RPMI7951 (cell line): ENCODE data around the gene BMP6. TPM values are rescaled to one million over a fixed set of nuclear protein-coding genes. Genes with fewer than 3 reads are reported as not detected.

Source experiments
- DNase-seq: peaks from one replicate; pipeline ENCODE4 v3.0.0-alpha.2; 2012; ENCODE audit warnings: low read depth
- total RNA-seq: library from RNA; depleted of rRNA; stranded (reverse); fragments of >200 nt; shearing (Covaris generic); gene quantifications from 2 replicates; pipeline ENCODE4 v1.2.3, GENCODE V29; 2014

Gene BMP6
- total RNA-seq, 1 experiment from 2014 or later = not detected

- no peak for DNase-seq
These were observed 101.2 kb downstream of the BMP6 start for GRCh38 chr6:7827142-7827541.

GRCh38 chr6:7828124-7828523 lies 102.2 kb downstream of the BMP6 start:
- no peak for DNase-seq

- no peak for DNase-seq
These were observed 107.2 kb downstream of the BMP6 start for GRCh38 chr6:7832904-7833750.

- DNase-seq = no peak
These were observed 107.8 kb downstream of the BMP6 start for GRCh38 chr6:7833751-7834070.

- no peak for DNase-seq
These were observed 110.6 kb downstream of the BMP6 start for GRCh38 chr6:7836371-7837026.

GRCh38 chr6:7841781-7842468 lies 116.0 kb downstream of the BMP6 start:
- DNase-seq = no peak

- no peak for DNase-seq
These were observed 121.3 kb downstream of the BMP6 start for GRCh38 chr6:7846966-7847818.

DNA sequence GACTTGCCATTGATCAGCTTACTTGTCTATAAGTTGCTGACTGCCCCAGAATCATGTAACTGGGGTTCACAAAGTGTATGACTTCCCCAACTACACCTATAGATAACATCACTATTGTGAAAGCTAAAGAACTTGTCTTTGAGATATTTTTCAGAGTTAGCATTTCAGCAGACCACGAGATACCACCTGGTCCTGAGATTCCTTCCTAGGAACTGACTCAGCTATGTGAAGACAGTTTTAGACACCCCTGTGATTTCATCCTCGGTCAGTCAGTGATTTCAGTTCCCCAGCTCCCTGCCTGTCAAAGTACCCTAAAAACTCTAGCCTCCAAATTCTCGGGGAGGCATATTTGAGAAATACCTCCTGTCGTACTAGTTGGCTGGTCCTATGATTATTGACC lies 122.3 kb downstream of the BMP6 start:
- no peak for DNase-seq

- no peak for DNase-seq
These were observed 125.9 kb downstream of the BMP6 start for GRCh38 chr6:7851780-7852179.

DNA sequence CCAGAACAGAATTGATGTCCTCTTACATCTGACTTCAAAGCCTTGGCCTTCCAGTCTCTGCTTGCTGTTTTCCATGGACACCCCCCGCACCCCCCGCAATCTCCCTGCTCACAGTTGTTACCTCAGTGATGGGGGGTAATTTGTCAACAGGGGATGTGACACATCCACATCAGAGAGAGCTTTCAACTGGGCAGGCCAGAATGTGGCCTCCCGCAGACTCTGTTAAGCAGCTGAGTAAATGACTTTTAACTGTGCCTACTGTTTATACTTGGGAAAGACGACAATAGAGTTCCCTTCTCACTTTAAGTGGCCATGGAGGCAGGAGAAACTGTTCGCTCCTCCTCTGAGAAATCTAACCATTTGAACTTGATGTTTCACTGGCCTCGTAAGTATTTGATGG lies 133.7 kb downstream of the BMP6 start:
- no peak for DNase-seq

DNA sequence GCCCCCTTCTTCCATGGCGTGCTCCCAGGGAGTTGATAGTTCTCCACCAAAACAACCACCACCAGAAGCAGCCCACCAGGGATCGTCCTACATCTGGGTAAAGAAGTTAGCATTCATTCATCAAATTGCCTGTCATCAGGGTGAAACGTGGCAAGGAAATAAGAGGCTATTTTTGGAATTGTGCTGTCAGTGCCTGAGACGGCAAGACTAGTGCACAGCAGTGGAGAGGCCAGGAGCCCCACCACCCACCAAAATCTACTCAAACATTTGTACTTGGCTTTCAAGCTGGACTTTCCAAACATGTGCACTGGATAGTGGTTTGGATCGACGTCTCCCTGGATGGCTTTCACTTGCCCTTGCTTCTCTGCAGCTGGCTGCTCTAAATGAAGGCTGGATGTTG lies 139.9 kb downstream of the BMP6 start:
- DNase-seq = no peak

DNA sequence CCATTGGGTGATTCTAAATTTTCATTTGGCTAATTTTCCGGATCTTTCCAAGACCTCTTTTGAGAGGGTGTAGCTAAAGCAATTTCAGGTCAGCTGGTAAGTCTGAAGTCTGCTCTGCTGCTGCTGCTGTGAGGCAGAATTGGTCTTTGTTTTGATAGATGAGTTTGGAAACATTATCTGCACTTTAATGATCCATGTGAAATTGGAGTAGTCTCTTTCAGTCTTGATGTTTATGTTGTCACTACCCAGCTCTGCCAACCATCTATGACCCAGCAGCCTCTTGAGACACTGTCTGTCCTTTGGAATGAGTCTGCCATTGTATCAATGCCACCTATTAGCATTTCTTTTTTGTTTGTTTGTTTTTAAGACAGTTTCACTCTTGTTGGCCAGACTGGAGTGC lies 140.6 kb downstream of the BMP6 start:
- DNase-seq = no peak

- no peak for DNase-seq
These were observed 143.0 kb downstream of the BMP6 start for GRCh38 chr6:7868926-7869325.

DNA sequence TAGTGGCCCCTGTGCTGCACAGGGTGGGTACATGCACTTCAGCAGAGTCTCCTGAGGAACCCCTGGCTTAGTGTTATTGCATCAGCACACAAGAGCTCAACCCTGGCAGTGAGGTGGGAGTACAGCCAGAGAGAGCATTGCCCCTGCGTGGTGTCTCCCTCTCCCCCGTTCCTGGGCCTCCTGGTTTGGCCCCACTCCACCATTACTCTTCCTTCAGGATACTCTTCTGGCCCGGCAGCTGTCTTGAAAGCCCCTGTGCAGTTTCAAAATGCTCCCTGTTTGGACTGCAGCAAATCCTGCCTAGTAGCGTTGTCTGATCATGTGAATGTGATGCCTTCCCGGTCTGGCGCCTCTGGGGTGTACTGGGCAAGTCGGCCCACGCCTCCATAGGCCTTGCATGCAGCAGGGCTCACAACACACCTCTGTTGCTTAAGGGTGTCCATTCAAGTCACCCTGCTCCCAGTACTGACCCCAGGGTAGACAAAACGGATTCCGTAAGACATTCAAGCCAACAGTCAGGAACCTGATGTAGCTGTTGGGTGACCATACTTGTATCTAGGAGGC lies 152.6 kb downstream of the BMP6 start:
- DNase-seq = no peak

GRCh38 chr6:7879043-7879442 lies 153.1 kb downstream of the BMP6 start:
- no peak for DNase-seq

DNA sequence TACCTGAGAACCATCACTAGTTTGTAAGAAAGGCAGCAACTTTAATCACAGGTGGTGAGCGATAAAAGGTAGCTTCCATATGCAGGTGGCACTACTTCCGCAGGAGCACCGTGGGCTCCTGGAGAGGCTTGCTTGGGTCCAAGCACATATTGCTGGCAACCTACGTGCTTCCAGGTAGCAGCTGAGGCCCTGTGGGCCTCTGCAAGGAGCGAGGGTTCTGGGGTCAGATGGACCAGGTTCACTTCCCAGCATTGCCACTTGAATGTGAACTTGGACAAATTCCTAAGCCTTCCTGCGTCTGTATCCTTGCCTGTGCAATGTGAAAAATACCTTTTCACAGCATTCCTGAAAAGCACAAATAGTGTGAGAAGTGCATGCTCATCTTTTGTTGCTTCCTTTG lies 153.7 kb downstream of the BMP6 start:
- no peak for DNase-seq

DNA sequence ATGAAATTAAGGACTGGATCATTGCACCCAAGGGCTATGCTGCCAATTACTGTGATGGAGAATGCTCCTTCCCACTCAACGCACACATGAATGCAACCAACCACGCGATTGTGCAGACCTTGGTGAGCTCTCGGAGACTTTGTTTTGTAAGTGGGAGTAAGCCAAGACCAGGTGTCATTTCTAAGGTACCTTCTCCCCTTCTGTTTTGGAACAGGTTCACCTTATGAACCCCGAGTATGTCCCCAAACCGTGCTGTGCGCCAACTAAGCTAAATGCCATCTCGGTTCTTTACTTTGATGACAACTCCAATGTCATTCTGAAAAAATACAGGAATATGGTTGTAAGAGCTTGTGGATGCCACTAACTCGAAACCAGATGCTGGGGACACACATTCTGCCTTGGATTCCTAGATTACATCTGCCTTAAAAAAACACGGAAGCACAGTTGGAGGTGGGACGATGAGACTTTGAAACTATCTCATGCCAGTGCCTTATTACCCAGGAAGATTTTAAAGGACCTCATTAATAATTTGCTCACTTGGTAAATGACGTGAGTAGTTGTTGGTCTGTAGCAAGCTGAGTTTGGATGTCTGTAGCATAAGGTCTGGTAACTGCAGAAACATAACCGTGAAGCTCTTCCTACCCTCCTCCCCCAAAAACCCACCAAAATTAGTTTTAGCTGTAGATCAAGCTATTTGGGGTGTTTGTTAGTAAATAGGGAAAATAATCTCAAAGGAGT lies 154.2 kb downstream of the BMP6 start:
- no peak for DNase-seq

GRCh38 chr6:7880718-7881107 lies 154.8 kb downstream of the BMP6 start:
- DNase-seq = no peak

DNA sequence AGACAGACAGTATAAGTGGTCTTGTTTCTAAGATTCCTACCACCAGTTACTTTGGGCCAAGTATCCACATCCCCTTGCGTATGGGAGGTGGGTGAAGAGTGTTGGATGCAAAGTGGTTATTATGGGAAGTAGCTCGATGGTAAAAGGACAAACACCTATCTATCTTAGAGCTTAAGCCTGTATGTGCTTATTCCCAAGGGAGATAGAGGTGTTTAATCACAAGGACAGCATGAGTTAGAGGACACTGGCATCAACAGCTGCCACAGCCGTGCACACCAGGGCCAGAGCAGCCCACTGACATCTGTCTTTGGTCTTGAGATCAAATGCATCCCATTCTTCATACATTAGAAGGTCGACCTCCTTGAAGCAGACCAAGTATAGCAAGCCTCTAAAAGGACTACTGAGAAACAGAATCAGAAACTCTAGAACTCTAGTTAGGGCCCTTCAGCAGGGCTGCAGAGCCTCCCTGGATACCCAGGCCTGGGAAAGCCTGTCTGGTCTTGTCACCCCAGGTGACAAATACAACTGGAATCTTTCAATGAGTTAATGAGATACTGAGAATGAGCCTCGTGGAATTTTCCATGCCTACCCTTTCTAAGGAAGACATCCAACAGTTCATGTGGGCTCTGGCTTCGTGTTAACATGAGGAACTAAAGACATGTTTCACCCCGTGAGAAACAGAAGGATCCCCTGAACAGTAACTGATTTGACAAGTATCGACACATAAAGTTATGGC lies 156.0 kb downstream of the BMP6 start:
- no peak for DNase-seq

GRCh38 chr6:7882505-7883257 lies 156.8 kb downstream of the BMP6 start:
- DNase-seq = no peak
